ENCODE results near the gene VPS54.

Gene VPS54

DNA sequence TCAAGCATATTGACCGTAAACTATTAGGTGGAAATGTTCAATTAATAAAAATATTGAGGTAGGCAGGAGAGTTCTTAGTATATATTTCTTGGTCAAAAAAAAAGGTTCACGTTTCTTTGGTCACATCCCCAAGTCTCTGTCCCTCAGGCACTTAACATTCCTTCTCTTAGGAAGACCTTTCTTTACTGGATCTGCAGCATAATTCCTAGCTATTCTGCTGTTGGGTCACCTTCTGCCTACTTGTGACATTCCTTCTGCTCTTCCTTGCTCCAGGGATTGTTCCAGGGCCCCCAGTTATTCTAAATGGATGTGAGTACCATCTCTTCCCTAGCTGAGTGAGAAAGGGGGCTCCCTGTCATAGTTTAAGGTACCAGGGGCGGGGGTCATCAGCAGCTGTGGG, 173.4 kb downstream of the VPS54 start:
- H3K4me1 Mint-ChIP-seq, result peaks cover 65% of the 10 kb centered on the region
- peak overlapping the region; percentile 39 to 56 (median 50) for H3K27ac Mint-ChIP-seq
- no peaks in the 10 kb centered on the region for H3K9me3 Mint-ChIP-seq
- H3K36me3 Mint-ChIP-seq (ENCODE audit: low read depth), result peaks cover 9% of the 10 kb centered on the region
- peak overlapping the region; percentile 9 to 71 (median 17) for H3K4me3 Mint-ChIP-seq
- no peaks in the 10 kb centered on the region for H3K27me3 Mint-ChIP-seq (ENCODE audit: low read depth)
- TF ChIP-seq CTCF (IDR thresholded peaks at IDR 0.05; ENCODE audit: unreplicated experiment in 3 of 3), result no peak

DNA sequence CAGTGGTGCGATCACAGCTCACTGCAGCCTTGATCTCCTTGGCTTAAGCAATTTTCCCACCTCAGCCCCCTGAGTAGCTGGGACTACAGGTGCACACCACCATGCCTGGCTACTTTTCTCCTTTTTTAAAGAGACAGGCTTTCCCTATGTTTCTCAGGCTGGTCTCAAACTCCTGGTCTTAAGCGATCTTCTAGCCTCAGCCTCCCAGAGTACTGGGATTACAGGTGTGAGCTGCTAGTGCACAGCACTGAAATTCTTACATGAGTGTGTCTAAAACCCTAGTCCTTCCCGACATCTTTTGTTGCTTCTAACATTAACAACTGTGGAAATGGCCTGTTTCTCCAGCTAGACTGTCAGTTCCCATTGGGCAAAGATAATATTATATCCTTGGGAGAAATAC, 174.6 kb downstream of the VPS54 start:
- H3K27me3 Mint-ChIP-seq (ENCODE audit: low read depth), result no peaks in the 10 kb centered on the region
- H3K4me1 Mint-ChIP-seq, result peaks cover 68% of the 10 kb centered on the region
- H3K9me3 Mint-ChIP-seq, result no peaks in the 10 kb centered on the region
- TF ChIP-seq CTCF (IDR thresholded peaks at IDR 0.05; ENCODE audit: unreplicated experiment in 3 of 3), result no peak
- peaks cover 9% of the 10 kb centered on the region for H3K36me3 Mint-ChIP-seq (ENCODE audit: low read depth)
- peak overlapping the region; percentile 75 to 95 (median 89) for H3K4me3 Mint-ChIP-seq
- H3K27ac Mint-ChIP-seq, result peak overlapping the region in 2 of 3 experiments; percentile 55 to 67

DNA sequence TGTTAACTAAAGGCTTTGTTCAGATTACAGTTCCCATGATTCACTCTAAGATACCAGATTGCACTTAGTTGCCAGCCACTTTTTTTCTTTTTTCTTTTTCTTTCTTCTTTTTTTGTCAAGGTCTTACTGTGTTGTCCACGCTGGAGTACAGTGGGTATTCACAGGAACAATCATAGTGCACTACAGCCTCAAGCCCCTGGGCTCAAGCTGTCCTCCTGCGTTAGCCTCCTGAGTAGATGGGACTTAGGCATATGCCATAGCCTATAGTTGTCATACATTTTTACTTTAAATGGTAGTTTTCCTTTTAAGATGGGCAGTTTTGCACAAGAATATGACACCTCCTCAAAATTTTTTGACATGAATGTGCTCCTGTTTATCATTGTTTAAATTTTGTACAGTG, 175.4 kb downstream of the VPS54 start:
- H3K27ac Mint-ChIP-seq, result peak overlapping the region in 2 of 3 experiments; percentile 67 to 68
- H3K9me3 Mint-ChIP-seq, result no peaks in the 10 kb centered on the region
- peaks cover 9% of the 10 kb centered on the region for H3K36me3 Mint-ChIP-seq (ENCODE audit: low read depth)
- no peak for TF ChIP-seq CTCF (IDR thresholded peaks at IDR 0.05; ENCODE audit: unreplicated experiment in 3 of 3)
- H3K27me3 Mint-ChIP-seq (ENCODE audit: low read depth), result no peaks in the 10 kb centered on the region
- H3K4me1 Mint-ChIP-seq, result peaks cover 60% of the 10 kb centered on the region
- peak overlapping the region; percentile 75 to 95 (median 89) for H3K4me3 Mint-ChIP-seq

GRCh38 chr2:63843093-63843492, 176.1 kb downstream of the VPS54 start:
- H3K4me1 Mint-ChIP-seq, result peaks cover 60% of the 10 kb centered on the region
- H3K9me3 Mint-ChIP-seq, result no peaks in the 10 kb centered on the region
- H3K4me3 Mint-ChIP-seq, result peak overlapping the region; percentile 93 to 96 (median 95)
- peaks cover 9% of the 10 kb centered on the region for H3K36me3 Mint-ChIP-seq (ENCODE audit: low read depth)
- TF ChIP-seq CTCF (IDR thresholded peaks at IDR 0.05; ENCODE audit: unreplicated experiment in 3 of 3), result no peak
- H3K27ac Mint-ChIP-seq, result peak overlapping the region; percentile 97 to 99 (median 98)
- H3K27me3 Mint-ChIP-seq (ENCODE audit: low read depth), result no peaks in the 10 kb centered on the region

DNA sequence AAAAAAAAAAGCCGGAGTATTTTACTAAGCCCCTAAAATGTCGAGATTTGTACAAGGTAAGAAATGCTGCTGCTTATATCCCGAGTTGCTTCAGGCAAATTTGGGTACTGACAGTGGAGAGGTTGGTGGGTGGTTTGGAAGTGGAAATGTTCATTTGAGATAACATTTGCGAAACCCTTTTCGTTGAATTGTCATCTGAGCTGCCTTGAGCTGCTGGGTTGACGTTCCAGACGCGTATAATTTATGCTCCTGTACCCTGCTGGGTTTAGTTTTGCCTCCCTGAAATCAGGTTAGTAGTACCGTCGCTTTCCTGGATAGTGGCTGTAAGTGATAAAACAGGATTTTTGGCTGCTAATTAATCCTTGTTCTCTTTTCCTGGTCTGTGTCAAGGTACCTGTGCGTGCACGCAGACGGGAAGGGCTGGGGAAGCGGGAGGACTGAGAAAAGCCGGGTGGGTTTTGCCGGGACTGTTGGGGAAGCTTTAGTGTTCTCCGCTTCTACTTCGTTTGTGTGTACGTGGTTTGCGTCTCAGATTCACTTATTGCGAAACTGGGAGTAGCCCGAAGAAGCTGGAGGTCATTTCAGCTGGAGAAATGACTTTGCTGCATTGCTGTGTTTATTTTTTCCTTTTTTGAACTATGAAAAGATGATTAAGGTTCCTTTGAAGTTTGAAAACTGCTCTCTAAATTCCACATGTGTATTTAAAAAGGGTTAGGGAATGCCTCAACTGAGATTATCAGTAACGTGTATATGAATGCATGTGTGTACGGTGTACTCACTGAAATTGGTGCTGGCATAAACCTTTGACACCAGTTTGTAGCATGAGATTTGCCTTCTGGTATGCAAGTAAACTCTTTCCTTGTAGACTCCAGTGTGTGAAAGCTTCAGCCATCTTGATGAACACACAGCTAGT, 176.8 kb downstream of the VPS54 start:
- Mint-ChIP-seq H3K27me3 (ENCODE audit: low read depth) (no peaks in the 10 kb centered on the region), H3K36me3 (ENCODE audit: low read depth) (peaks cover 8% of the 10 kb centered on the region), H3K4me3 (peak overlapping the region; percentile 93 to 96 (median 95)), H3K4me1 (peaks cover 56% of the 10 kb centered on the region), H3K27ac (peak overlapping the region; percentile 97 to 99 (median 98)), H3K9me3 (no peaks in the 10 kb centered on the region)
- no peak for TF ChIP-seq CTCF (IDR thresholded peaks at IDR 0.05; ENCODE audit: unreplicated experiment in 3 of 3)

Measured in nephron (organoid).